Panc1 (cell line): ENCODE measurements around the gene SMIM13.

Experiments
- CTCF ChIP-seq: fragments of 450-650 bp; IDR thresholded peaks from 2 replicates; pipeline ENCODE4 v1.5.1; 2017; ENCODE audit warnings: mild to moderate bottlenecking
- POLR2AphosphoS5 ChIP-seq: IDR thresholded peaks from 2 replicates; pipeline ENCODE4 v1.6.1; 2012; ENCODE audit warnings: mild to moderate bottlenecking, low read depth, low read length, moderate library complexity
- REST ChIP-seq, 2 experiments: IDR thresholded peaks; 2 replicates each; pipeline ENCODE4 v1.6.1; 2011 to 2012; ENCODE audit warnings: low read depth in 2 of 2, control low read depth in 1 of 2, low read length in 1 of 2, mild to moderate bottlenecking in 1 of 2, moderate library complexity in 1 of 2; ENCODE audit not compliant: insufficient read depth in 1 of 2
- SIN3A ChIP-seq: IDR thresholded peaks from 2 replicates; pipeline ENCODE4 v1.6.1; 2012; ENCODE audit warnings: low read depth, mild to moderate bottlenecking, low read length, moderate library complexity, borderline replicate concordance; ENCODE audit not compliant: insufficient read depth

- TF ChIP-seq CTCF = no peak
- TF ChIP-seq SIN3A = no peak
- no peak for TF ChIP-seq POLR2AphosphoS5
- TF ChIP-seq REST (IDR thresholded peaks at IDR 0.05; ENCODE audit: insufficient read depth in 1 of 2, low read depth in 2 of 2, low read length in 1 of 2) = no peak
These were observed 38.9 kb upstream of the SMIM13 start for GRCh38 chr6:11054722-11055121.
